Muscle of back (tissue), 11 donors: Measurements from ENCODE around the gene ZBTB8A. TPM values are rescaled to one million over a fixed set of nuclear protein-coding genes. Genes with fewer than 3 reads are reported as not detected.

Experiments used
- DNase-seq, 3 donors: peaks; one replicate each; pipeline versions ENCODE4 v3.0.0 to v3.0.0-alpha.2; 2013
- polyA plus RNA-seq, 10 donors: library from polyadenylated mRNA; unstranded; fragments of 120-200 nt; gene quantifications; one replicate each; pipeline ENCODE4 v1.2.1, GENCODE V29; 2013; ENCODE audit not compliant: insufficient read length in 10 of 10

ZBTB8A gene
- polyA plus RNA-seq, 10 donors = 8.4 to 11.9 (median 10.4) TPM

DNA sequence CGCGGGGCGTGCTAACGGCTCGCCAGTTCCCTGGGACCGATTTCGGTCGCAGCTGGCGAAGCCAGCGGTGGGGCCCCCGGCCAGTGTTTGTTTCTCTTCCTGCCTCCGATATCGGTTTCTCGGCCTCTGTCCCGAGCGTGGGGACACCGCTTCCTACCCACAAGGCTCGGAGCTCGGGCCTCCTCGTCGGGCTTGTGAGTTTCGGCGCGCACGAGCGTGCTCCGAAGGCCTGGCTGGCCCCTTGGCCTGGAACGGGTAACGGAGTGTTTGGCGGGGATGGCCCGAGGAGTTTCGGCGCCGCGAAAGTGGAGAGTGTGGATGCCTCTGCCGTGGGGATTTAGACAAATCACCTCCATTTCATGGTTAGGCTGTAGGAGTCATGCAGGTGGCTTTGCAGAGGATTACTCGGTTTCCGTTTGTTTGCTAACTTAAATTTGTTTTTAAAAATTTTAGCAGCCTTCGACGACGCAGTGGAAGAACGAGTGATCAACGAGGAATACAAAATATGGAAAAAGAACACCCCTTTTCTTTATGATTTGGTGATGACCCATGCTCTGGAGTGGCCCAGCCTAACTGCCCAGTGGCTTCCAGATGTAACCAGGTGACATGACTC is 112.3 kb downstream of the ZBTB8A start:
- DNase-seq = no peak

DNA sequence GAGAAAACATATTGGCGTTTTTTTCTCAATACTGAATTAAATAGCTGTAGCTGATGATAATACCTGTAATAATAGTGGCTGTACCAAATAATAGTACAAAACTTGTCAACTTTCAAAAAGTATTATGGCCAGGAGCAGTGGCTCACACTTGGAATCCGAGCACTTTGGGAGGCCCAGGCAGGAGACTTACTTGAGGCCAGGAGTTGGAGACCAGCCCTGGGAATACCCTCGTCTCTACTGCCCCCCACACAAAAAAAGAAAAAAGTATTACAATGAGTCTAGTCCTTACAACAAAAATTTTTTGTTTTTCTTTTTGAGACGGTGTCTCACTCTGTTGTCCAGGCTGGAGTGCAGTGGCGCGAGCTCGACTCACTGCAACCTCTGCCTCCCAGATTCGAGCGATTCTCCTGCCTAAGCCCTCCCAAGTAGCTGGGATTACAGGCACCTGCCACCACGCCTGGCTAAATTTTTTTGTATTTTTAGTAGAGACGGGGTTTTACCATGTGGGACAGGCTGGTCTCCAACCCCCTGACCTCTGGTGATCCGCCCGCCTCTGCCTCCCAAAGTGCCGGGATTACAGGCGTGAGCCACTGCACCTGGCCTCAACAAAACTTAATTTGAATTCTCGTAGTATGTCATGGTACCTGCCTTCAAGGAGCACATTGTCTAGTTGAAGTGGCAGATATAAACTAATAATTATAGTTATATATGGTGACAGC is 113.2 kb downstream of the ZBTB8A start:
- DNase-seq = no peak

Other genes with a start within 250 kb of the ZBTB8A start
- gene HDAC1, start 247.3 kb upstream of the ZBTB8A start, polyA plus RNA-seq = 10 to 100 TPM; 27.5 to 50.3 (median 41.3) TPM
- 100 to 1,000 TPM; 129 to 217 (median 146) TPM for gene MARCKSL1, start 203.2 kb upstream of the ZBTB8A start, polyA plus RNA-seq
- gene FAM229A, start 176.9 kb upstream of the ZBTB8A start, polyA plus RNA-seq = 1 to 10 TPM; 1.7 to 8.1 (median 4.7) TPM
- 1 to 10 TPM in 6 of 10 donors, under 1 TPM in 4; 0.82 to 5.1 (median 1.8) TPM for gene TSSK3, start 176.9 kb upstream of the ZBTB8A start, polyA plus RNA-seq
- 10 to 100 TPM; 34.3 to 43.8 (median 40.0) TPM for gene BSDC1, start 145.0 kb upstream of the ZBTB8A start, polyA plus RNA-seq
- gene ZBTB8B, start 74.4 kb upstream of the ZBTB8A start, polyA plus RNA-seq = under 1 TPM; 0.07 to 0.22 (median 0.14) TPM
- 10 to 100 TPM; 20.8 to 27.4 (median 25.2) TPM for gene ZBTB8OS, start 111.1 kb downstream of the ZBTB8A start, polyA plus RNA-seq
- gene RBBP4, start 111.8 kb downstream of the ZBTB8A start, polyA plus RNA-seq = 100 to 1,000 TPM; 128 to 192 (median 154) TPM
- 10 to 100 TPM; 18.9 to 45.1 (median 34.9) TPM for gene SYNC, start 163.3 kb downstream of the ZBTB8A start, polyA plus RNA-seq